RWPE2 (cell line): ENCODE data around the gene CDC42SE1.
A peak's percentile ranks its signal among the peaks of the same experiment; 100 is the strongest.

Experiments
- ATAC-seq: fragments of 200-7000 bp; cut with Tn5 transposase; 3 replicates; pipeline ENCODE4 v1.9.1; 2021; ENCODE audit warnings: low read depth
- DNase-seq: peaks from one replicate; pipeline ENCODE4 v3.0.0-alpha.2; 2020; ENCODE audit warnings: low spot score
- H3K27ac ChIP-seq: fragments of 450-650 bp; 2 replicates; pipeline ENCODE4 v1.5.1; 2017; ENCODE audit warnings: mild to moderate bottlenecking; ENCODE audit not compliant: poor library complexity, severe bottlenecking
- H3K27me3 ChIP-seq: fragments of 250-450 bp; sonication (Bioruptor Pico); 2 replicates; pipeline ENCODE4 v1.5.1; 2021; ENCODE audit warnings: mild to moderate bottlenecking, moderate library complexity; ENCODE audit not compliant: insufficient read depth, poor library complexity, severe bottlenecking
- H3K36me3 ChIP-seq: fragments of 250-450 bp; sonication (Bioruptor Pico); 2 replicates; pipeline ENCODE4 v1.5.1; 2020; ENCODE audit warnings: low read depth, mild to moderate bottlenecking, moderate library complexity
- H3K4me1 ChIP-seq: fragments of 250-450 bp; sonication (Bioruptor Pico); 2 replicates; pipeline ENCODE4 v1.5.1; 2021; ENCODE audit warnings: mild to moderate bottlenecking, moderate library complexity; ENCODE audit not compliant: insufficient read depth, poor library complexity, severe bottlenecking
- H3K4me3 ChIP-seq: fragments of 250-450 bp; sonication (Bioruptor Pico); 2 replicates; pipeline ENCODE4 v1.5.1; 2021; ENCODE audit warnings: mild to moderate bottlenecking, moderate library complexity; ENCODE audit not compliant: severe bottlenecking
- H3K9me3 ChIP-seq: fragments of 250-450 bp; sonication (Bioruptor Pico); 2 replicates; pipeline ENCODE4 v1.5.1; 2021; ENCODE audit warnings: mild to moderate bottlenecking, moderate library complexity; ENCODE audit not compliant: severe bottlenecking
- CTCF ChIP-seq: fragments of 450-650 bp; IDR thresholded peaks from one replicate; pipeline ENCODE4 v1.5.1; 2017; ENCODE audit warnings: mild to moderate bottlenecking, moderate library complexity; ENCODE audit not compliant: poor library complexity, severe bottlenecking

CDC42SE1 gene

GRCh38 chr1:151048645-151049032 lies 10.8 kb downstream of the CDC42SE1 start:
- Histone ChIP-seq H3K4me3 (peak overlapping the region; percentile 51), H3K9me3 (no peaks in the 10 kb centered on the region), H3K4me1 (peaks cover 4% of the 10 kb centered on the region), H3K27me3 (no peaks in the 10 kb centered on the region), H3K27ac (peak overlapping the region; percentile 59), H3K36me3 (peaks cover 23% of the 10 kb centered on the region)
- no peak for DNase-seq
- ATAC-seq = no peak
- TF ChIP-seq CTCF = peak; percentile 38

- DNase-seq = no peak
- Histone ChIP-seq H3K4me3 (peak overlapping the region; percentile 51), H3K4me1 (peaks cover 4% of the 10 kb centered on the region), H3K9me3 (no peaks in the 10 kb centered on the region), H3K27me3 (no peaks in the 10 kb centered on the region), H3K27ac (peak overlapping the region; percentile 59), H3K36me3 (peaks cover 18% of the 10 kb centered on the region)
- peak; percentile 61 for ATAC-seq
- TF ChIP-seq CTCF = peak; percentile 58
These were observed 11.3 kb downstream of the CDC42SE1 start for GRCh38 chr1:151047925-151048644.

GRCh38 chr1:151047591-151047924 lies 11.9 kb downstream of the CDC42SE1 start, which contains the start of gene C1orf56:
TSS of gene C1orf56 (plus strand) at chr1:151047751. CDS start at chr1:151047848, 97 bp downstream.
- peak within 1 kb of the TSS; percentile 59 for H3K27ac ChIP-seq
- DNase-seq (no peak), ATAC-seq (peak; percentile 67)

GRCh38 chr1:151043163-151043562 lies 16.3 kb downstream of the CDC42SE1 start:
- no peak for DNase-seq

More at GRCh38 chr1:151047591-151047924, 11.9 kb downstream of the CDC42SE1 start, which contains the start of gene C1orf56:
- no peak for TF ChIP-seq CTCF
- Histone ChIP-seq H3K4me1 (peaks cover 4% of the 10 kb centered on the region), H3K27me3 (no peaks in the 10 kb centered on the region), H3K4me3 (peak within 1 kb of the TSS; percentile 51), H3K9me3 (no peaks in the 10 kb centered on the region), H3K36me3 (peaks cover 12% of the 10 kb centered on the region)

More at GRCh38 chr1:151043163-151043562, 16.3 kb downstream of the CDC42SE1 start:
- no peak for ATAC-seq
- H3K9me3 ChIP-seq = no peaks in the 10 kb centered on the region
- H3K27me3 ChIP-seq = no peaks in the 10 kb centered on the region
- no peak overlapping the region for H3K27ac ChIP-seq
- TF ChIP-seq CTCF = no peak
- no peaks in the 10 kb centered on the region for H3K4me1 ChIP-seq
- no peak overlapping the region for H3K4me3 ChIP-seq
- no peaks in the 10 kb centered on the region for H3K36me3 ChIP-seq
